Neural progenitor cell (in vitro differentiated cells): ENCODE data around the gene MLNR.

ENCODE experiments used
- CTCF ChIP-seq: fragments of 200-600 bp; sonication (generic); IDR thresholded peaks from 2 replicates; pipeline ENCODE4 v1.5.1; 2017; ENCODE audit warnings: antibody characterized with exemption, mild to moderate bottlenecking
- EZH2 ChIP-seq: fragments of 200-600 bp; sonication (generic); IDR thresholded peaks from 2 replicates; pipeline ENCODE4 v1.6.1; 2017; ENCODE audit warnings: antibody characterized with exemption, mild to moderate bottlenecking, moderate library complexity
- EZH2phosphoT487 ChIP-seq: fragments of 200-600 bp; sonication (generic); IDR thresholded peaks from 2 replicates; pipeline ENCODE4 v1.6.1; 2017; ENCODE audit warnings: antibody characterized with exemption

DNA sequence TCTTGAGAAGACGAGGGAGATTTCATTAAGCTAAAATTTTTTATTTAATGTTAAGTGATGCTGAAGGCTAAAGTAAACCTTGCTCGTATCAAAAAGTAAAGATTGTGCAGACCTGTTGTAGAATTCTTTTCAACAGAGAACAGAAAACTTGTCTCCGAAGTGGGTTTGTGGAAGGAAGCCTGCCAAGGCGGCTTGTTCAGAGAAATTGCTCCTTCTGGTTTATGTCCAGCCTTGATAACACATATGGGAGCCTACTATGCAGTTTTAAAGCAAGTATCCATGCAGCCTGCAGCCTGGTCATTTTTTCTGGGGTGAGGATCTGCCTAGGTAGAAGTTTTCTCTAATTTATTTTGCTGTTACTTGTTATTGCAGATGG lies 1.4 kb downstream of the MLNR start:
- TF ChIP-seq CTCF (no peak), EZH2phosphoT487 (no peak), EZH2 (no peak)
